Measurements from ENCODE around the gene HIKESHI.

DNA sequence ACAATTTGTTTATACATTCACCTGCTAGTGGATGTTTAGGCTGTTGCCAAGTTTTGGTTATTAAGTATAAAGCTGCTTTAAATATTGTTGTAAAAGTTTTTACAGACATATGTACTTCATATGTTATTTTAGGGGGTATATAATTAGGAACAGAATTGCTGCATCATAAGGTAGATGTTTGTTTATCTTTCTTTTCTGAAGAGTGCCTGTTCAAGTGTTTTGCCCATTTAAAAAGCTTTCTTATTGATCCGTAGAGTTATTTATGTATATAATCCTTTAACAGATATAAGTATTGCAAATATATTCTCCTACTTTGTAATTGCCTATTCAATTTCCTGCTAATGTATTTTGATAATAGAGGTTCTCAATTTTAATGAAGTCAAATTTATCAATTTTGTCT lies 61.4 kb downstream of the HIKESHI start:
- no peak for TF ChIP-seq CTCF (IDR thresholded peaks at IDR 0.05)
- TF ChIP-seq POLR2A (IDR thresholded peaks at IDR 0.05): no peak

Measured in Peyer's patch (tissue), 4 donors.